IgD-negative memory B cell (primary cell): ENCODE measurements around the gene KIF4B. TPM values are rescaled to one million over a fixed set of nuclear protein-coding genes. Genes with fewer than 3 reads are reported as not detected.
"Not testable (repeated sequence)": the region's sequence is repeated elsewhere in the genome, so short reads cannot be mapped to it uniquely, and the experiment has no call there.

Source experiments
- H3K27ac Mint-ChIP-seq, 3 donors: one replicate each; pipeline ENCODE4 v1.8.0; 2020 to 2022; ENCODE audit warnings: mild to moderate bottlenecking in 3 of 3, mixed read lengths in 3 of 3, moderate library complexity in 1 of 3
- H3K27me3 Mint-ChIP-seq: one replicate; pipeline ENCODE4 v1.8.0; 2021; ENCODE audit warnings: mixed read lengths
- H3K36me3 Mint-ChIP-seq: one replicate; pipeline ENCODE4 v1.8.0; 2020; ENCODE audit warnings: mild to moderate bottlenecking, mixed read lengths
- H3K4me1 Mint-ChIP-seq, 3 donors: one replicate each; pipeline ENCODE4 v1.8.0; 2020 to 2022; ENCODE audit warnings: mixed read lengths in 3 of 3, mild to moderate bottlenecking in 1 of 3
- H3K4me3 Mint-ChIP-seq, 4 donors: one replicate each; pipeline ENCODE4 v1.8.0; 2020 to 2022; ENCODE audit warnings: mild to moderate bottlenecking in 4 of 4, mixed read lengths in 4 of 4, moderate library complexity in 3 of 4
- H3K9me3 Mint-ChIP-seq, 3 donors: one replicate each; pipeline ENCODE4 v1.8.0; 2020 to 2021; ENCODE audit warnings: mixed read lengths in 3 of 3, mild to moderate bottlenecking in 1 of 3
- polyA plus RNA-seq: library from polyadenylated mRNA; unstranded; fragments of 300-500 nt; fragmentation: Illumina TruSeq; gene quantifications from one replicate; pipeline ENCODE4 v1.2.3, GENCODE V29; 2021

KIF4B gene, protein sequence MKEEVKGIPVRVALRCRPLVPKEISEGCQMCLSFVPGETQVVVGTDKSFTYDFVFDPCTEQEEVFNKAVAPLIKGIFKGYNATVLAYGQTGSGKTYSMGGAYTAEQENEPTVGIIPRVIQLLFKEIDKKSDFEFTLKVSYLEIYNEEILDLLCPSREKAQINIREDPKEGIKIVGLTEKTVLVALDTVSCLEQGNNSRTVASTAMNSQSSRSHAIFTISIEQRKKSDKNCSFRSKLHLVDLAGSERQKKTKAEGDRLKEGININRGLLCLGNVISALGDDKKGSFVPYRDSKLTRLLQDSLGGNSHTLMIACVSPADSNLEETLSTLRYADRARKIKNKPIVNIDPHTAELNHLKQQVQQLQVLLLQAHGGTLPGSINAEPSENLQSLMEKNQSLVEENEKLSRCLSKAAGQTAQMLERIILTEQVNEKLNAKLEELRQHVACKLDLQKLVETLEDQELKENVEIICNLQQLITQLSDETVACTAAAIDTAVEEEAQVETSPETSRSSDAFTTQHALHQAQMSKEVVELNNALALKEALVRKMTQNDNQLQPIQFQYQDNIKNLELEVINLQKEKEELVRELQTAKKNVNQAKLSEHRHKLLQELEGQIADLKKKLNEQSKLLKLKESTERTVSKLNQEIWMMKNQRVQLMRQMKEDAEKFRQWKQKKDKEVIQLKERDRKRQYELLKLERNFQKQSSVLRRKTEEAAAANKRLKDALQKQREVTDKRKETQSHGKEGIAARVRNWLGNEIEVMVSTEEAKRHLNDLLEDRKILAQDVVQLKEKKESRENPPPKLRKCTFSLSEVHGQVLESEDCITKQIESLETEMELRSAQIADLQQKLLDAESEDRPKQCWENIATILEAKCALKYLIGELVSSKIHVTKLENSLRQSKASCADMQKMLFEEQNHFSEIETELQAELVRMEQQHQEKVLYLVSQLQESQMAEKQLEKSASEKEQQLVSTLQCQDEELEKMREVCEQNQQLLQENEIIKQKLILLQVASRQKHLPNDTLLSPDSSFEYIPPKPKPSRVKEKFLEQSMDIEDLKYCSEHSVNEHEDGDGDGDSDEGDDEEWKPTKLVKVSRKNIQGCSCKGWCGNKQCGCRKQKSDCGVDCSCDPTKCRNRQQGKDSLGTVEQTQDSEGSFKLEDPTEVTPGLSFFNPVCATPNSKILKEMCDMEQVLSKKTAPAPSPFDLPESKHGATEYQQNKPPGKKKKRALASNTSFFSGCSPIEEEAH
- not detected for polyA plus RNA-seq

DNA sequence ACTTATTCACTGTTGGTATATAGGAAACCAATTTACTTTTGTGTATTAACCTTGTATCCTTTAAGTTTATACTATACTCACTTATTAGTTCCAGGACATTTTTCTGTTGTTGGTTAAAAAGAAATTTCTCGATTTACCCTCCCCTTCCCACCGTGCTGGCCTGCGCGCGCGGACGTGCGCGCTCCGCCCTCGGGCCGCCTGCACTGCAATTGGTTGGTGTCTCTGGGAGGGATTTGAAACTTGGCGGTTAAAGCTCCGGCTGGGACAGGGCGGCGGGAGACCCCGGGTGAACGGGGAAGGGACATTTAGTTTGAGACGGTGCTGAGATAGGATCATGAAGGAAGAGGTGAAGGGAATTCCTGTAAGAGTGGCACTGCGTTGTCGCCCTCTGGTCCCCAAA is at the start of gene KIF4B:
Gene KIF4B, plus strand, starts transcription at position 230 of the 400 bp plus-strand sequence. Its CDS starts 105 bp downstream, at position 335.
- no peak within 1 kb of the TSS for H3K27ac Mint-ChIP-seq
- peaks cover 0 to 4% (median 2%) of the 10 kb centered on the region in 3 donors for H3K4me1 Mint-ChIP-seq
- H3K36me3 Mint-ChIP-seq, result peaks cover 1% of the 10 kb centered on the region
- H3K27me3 Mint-ChIP-seq, result peaks cover 3% of the 10 kb centered on the region
- peaks cover 1 to 5% (median 3%) of the 10 kb centered on the region in 3 donors for H3K9me3 Mint-ChIP-seq
- no peak within 1 kb of the TSS for H3K4me3 Mint-ChIP-seq

DNA sequence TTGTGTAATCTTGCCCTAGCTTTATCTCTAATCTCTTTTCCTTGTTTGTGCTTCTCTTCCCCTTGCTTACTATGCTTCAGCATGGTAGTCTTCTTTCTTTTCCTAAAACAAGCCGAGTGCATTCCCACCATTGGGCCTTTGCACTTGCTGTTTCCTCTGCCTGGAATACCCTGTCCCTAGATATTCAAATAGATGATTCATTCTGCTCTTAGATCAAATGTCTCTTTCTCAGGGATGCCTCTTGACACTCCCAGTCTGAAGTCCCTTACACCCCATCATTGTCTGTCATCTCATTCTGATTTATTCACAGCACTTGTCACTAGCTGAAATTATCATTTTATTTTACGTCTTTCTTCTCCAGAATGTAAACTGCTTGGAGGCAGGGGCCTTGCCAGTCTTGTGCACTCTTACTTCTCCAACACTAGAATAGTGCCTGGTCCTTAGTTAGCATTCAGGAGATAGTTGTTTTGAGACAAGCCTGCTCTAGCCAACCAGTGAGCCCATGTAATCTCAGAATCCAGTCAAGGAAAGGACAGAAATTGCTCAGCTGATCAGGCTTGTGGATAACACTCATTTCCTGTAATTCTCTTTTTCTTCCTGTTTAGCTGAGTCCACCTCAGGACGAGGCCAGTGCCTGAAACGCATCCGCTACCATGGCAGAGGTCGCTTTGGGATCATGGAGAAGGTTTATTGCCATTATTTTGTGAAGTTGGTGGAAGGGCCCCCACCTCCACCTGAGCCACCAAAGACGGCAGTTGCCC is 47.3 kb upstream of the KIF4B start:
- Mint-ChIP-seq H3K27ac (no peak overlapping the region), H3K36me3 (peaks cover 11% of the 10 kb centered on the region), H3K4me1 (no peaks in the 10 kb centered on the region), H3K9me3 (no peaks in the 10 kb centered on the region), H3K4me3 (no peak overlapping the region), H3K27me3 (no peaks in the 10 kb centered on the region)

DNA sequence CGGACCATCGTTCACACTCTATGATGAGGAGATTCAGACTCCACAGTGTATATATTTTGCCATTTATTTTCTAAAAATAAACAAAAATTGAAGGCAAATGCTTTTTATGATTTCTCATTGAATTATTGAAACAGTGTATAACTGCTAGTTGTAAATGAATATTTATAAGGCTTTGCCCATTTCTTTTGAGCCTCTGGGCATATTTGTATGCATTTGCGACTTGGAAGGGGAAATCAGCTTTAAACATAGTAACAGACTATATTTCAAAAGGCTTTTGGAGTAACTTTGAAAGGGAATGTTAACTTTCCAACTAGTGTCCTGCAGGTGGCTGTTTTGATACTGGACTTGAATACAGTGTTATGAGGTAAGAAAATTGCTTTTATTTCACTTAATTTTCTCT is 46.7 kb upstream of the KIF4B start:
- Mint-ChIP-seq H3K4me1 (no peaks in the 10 kb centered on the region), H3K36me3 (peaks cover 11% of the 10 kb centered on the region), H3K4me3 (no peak overlapping the region), H3K9me3 (no peaks in the 10 kb centered on the region), H3K27ac (no peak overlapping the region), H3K27me3 (no peaks in the 10 kb centered on the region)

DNA sequence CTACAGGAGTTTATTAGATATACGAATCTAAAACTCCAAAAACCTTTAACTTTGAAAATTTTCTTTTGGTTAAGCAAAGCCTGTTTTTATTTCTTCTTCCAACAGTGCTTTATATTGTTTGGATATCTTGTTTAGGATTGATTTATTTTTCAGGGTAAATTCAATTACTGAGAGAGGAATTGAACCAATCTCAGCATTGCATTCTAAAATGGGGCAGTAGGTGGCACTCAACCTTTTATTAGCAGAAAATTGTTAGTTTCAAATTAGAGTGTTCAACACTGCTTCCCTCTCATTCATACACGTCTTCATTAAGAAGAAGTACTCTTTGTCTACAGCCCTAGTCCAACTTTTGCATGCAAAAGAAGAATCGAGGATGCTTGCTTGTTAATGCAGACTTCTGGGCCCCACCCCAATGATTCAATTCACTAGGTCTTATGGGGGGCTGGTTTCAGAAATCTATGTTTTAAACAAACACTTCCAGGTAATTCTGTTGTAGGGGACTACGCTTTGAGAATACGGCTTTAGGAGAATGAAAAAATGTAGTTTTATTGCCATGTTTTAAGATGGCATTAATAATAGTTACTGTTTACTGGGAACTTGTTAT is 46.0 kb upstream of the KIF4B start:
- Mint-ChIP-seq H3K9me3 (no peaks in the 10 kb centered on the region), H3K36me3 (peaks cover 10% of the 10 kb centered on the region), H3K4me3 (no peak overlapping the region), H3K27me3 (no peaks in the 10 kb centered on the region), H3K27ac (no peak overlapping the region), H3K4me1 (no peaks in the 10 kb centered on the region)

GRCh38 chr5:154968953-154969352 is 44.6 kb upstream of the KIF4B start:
- H3K9me3 Mint-ChIP-seq, result no peaks in the 10 kb centered on the region
- no peaks in the 10 kb centered on the region for H3K4me1 Mint-ChIP-seq
- no peak overlapping the region for H3K27ac Mint-ChIP-seq
- no peak overlapping the region for H3K4me3 Mint-ChIP-seq
- no peaks in the 10 kb centered on the region for H3K27me3 Mint-ChIP-seq
- H3K36me3 Mint-ChIP-seq, result peaks cover 9% of the 10 kb centered on the region

GRCh38 chr5:154970759-154971158 is 42.8 kb upstream of the KIF4B start:
- no peaks in the 10 kb centered on the region for H3K27me3 Mint-ChIP-seq
- no peak overlapping the region for H3K4me3 Mint-ChIP-seq
- no peaks in the 10 kb centered on the region for H3K4me1 Mint-ChIP-seq
- H3K9me3 Mint-ChIP-seq, result no peaks in the 10 kb centered on the region
- no peak overlapping the region for H3K27ac Mint-ChIP-seq
- H3K36me3 Mint-ChIP-seq, result peaks cover 6% of the 10 kb centered on the region

DNA sequence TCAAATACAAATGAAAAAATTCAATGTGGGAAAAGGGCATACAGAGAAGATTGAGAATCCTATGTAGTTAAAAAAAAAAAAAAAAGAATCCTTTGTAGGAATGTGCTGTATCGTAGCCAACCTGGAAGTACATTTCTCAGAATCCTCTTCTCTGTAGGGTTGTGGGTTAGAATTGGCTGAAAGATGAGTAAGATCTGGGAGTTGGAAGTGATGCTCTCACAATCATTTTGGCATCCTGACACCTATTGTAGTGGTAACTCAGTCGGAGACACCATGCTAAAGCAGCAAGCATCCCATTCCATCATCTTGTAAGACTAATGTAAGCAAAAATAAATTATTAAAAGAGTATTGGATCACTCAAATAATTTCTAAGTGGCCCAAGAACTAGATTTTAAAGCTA is 42.1 kb upstream of the KIF4B start:
- H3K4me3 Mint-ChIP-seq, result no peak overlapping the region
- H3K9me3 Mint-ChIP-seq, result no peaks in the 10 kb centered on the region
- no peaks in the 10 kb centered on the region for H3K27me3 Mint-ChIP-seq
- no peak overlapping the region for H3K27ac Mint-ChIP-seq
- H3K36me3 Mint-ChIP-seq, result peaks cover 5% of the 10 kb centered on the region
- H3K4me1 Mint-ChIP-seq, result no peaks in the 10 kb centered on the region

DNA sequence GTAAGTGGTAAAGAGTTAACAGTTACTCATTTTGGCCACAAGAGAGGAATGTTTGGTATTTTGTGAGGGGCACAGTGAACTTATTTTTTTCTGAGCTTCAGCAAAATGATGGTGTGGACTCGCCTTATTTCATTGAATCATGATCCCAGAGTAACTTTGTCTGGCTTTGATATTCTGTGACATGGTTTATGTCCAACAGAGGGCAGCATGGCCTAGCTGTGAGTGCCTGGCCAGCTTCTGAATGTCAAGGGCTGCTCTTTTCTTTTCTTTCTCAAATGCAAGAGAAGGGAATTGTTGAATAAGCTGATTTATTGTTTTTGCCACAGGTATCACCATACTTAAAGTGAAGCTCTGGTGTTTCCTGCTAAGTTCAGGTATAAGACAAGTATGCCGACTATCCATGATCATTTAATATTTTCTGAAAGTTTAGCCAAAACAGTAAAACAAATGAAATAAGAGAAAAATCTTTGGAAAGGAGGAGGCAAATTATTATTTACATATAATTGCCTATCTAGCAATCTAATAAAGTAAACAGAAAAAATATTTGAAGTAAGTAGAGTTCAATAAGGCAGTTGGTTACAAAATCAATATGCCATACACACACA is 41.0 kb upstream of the KIF4B start:
- no peaks in the 10 kb centered on the region for H3K27me3 Mint-ChIP-seq
- H3K4me1 Mint-ChIP-seq, result no peaks in the 10 kb centered on the region
- no peaks in the 10 kb centered on the region for H3K9me3 Mint-ChIP-seq
- H3K27ac Mint-ChIP-seq, result no peak overlapping the region
- H3K4me3 Mint-ChIP-seq, result peak overlapping the region in 1 of 4 donors; percentile 6
- peaks cover 3% of the 10 kb centered on the region for H3K36me3 Mint-ChIP-seq

DNA sequence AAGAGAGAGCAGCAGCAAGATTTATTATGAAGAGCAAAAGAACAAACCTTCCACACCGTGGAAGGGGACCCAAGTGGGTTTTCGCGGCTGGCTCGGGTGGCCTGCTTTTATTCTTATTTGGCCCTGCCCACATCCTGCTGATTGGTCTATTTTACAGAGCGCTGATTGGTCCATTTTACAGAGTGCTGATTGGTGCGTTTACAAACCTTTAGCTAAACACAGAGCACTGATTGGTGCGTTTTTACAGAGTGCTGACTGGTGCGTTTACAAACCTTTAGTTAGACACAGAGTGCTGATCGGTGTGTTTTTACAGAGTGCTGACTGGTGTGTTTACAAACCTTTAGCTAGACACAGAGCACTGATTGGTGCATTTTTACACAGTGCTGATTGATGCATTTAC is 37.5 kb upstream of the KIF4B start:
- H3K4me1 Mint-ChIP-seq, H3K27ac Mint-ChIP-seq, H3K4me3 Mint-ChIP-seq, H3K36me3 Mint-ChIP-seq, H3K9me3 Mint-ChIP-seq, H3K27me3 Mint-ChIP-seq: not testable (repeated sequence)

- Mint-ChIP-seq H3K9me3 (no peaks in the 10 kb centered on the region), H3K4me3 (no peak overlapping the region), H3K27ac (no peak overlapping the region), H3K4me1 (peaks cover 0 to 2% (median 0%) of the 10 kb centered on the region in 3 donors), H3K27me3 (no peaks in the 10 kb centered on the region), H3K36me3 (peaks cover 2% of the 10 kb centered on the region)
Measured at GRCh38 chr5:154977409-154977808, 36.1 kb upstream of the KIF4B start.

DNA sequence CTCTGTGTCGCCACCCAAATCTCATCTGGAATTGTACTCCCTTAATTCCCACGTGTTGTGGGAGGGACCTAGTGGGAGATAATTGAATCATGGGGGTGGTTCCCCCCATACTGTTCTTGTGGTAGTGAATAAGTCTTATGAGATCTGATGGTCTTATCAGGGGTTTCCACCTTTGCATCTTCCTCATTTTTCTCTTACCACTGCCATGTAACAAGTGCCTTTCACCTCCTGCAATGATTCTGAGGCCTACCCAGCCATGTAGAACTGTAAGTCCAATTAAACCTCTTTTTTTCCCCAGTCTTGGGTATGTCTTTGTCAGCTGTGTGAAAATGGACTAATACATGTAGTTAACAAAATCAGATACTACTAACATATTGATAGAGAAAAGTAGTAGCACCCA is 35.3 kb upstream of the KIF4B start:
- H3K4me1 Mint-ChIP-seq, H3K4me3 Mint-ChIP-seq, H3K27ac Mint-ChIP-seq, H3K36me3 Mint-ChIP-seq, H3K27me3 Mint-ChIP-seq, H3K9me3 Mint-ChIP-seq: not testable (repeated sequence)

DNA sequence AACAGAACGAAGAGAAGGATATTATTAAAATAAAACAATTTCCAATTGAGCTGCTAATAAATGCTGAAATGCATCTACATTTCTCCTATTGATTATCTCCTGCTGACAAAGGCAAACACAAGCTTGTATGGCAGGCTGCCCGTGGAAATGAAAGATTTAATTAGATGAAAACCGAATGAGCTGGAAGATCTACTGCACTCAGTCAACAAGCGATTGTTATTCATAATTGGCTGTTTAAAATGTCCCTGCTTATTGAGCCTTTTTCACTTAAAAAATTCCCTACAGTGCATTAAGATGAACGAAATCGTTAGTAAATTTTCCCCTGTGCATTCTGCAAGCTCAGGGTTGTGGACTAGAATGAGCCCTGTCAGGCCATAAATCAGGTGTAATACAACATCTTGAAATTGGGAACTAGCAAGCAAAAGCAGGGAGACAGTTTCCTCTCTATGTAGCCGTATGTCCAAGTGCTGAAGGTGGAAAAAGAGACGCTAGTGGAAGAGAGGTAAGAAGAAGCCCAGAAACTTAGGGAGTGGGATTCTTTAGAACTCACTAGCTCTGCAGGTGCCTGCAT is 28.5 kb upstream of the KIF4B start:
- H3K4me1 Mint-ChIP-seq, result peaks cover 0 to 3% (median 0%) of the 10 kb centered on the region in 3 donors
- H3K4me3 Mint-ChIP-seq, result no peak overlapping the region
- H3K9me3 Mint-ChIP-seq, result peaks cover 0 to 3% (median 0%) of the 10 kb centered on the region in 3 donors
- no peak overlapping the region for H3K27ac Mint-ChIP-seq
- peaks cover 6% of the 10 kb centered on the region for H3K27me3 Mint-ChIP-seq
- no peaks in the 10 kb centered on the region for H3K36me3 Mint-ChIP-seq

DNA sequence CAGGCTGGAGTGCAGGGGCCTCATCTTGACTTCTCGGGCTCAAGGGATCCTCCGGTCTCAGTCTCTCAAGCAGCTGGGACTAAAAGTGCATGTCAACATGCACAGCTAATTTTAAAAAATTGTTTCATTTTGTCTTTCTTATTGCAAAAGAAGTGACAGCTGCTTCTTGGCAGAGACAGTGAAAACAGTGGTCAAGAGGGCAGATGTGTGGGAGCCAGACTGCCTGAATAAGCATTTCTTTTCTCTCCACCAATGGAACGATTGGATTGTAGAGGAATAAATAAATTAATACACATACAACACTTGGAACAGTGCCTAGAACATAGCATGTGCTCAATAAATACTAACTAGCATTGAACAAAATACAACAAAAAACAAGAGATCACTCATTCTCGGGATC is 27.4 kb upstream of the KIF4B start:
- peaks cover 0 to 3% (median 0%) of the 10 kb centered on the region in 3 donors for H3K4me1 Mint-ChIP-seq
- no peak overlapping the region for H3K4me3 Mint-ChIP-seq
- peaks cover 6% of the 10 kb centered on the region for H3K27me3 Mint-ChIP-seq
- peaks cover 0 to 3% (median 2%) of the 10 kb centered on the region in 3 donors for H3K9me3 Mint-ChIP-seq
- no peak overlapping the region for H3K27ac Mint-ChIP-seq
- no peaks in the 10 kb centered on the region for H3K36me3 Mint-ChIP-seq
